Endothelial cell of umbilical vein (primary cell): ENCODE data around the gene MAPT. TPM values are rescaled to one million over a fixed set of nuclear protein-coding genes. Genes with fewer than 3 reads are reported as not detected.

ENCODE experiments used
- BruUV-seq: library from RNA; stranded (reverse); fragments of 400-500 nt; replicated peaks from 2 replicates; lab custom pipeline; 2021; lab: Mats Ljungman, UMichigan
- CTCF ChIA-PET: fragments of 300-600, 350-600 bp; sonication (Branson Sonifier 250); formaldehyde crosslinking; loops from one replicate; lab custom pipeline; 2021; ENCODE audit warnings: antibody characterized with exemption, inconsistent platforms; lab: Charles Lee
- POLR2A ChIA-PET: fragments of 300-600, 350-600 bp; sonication (Branson Sonifier 250); formaldehyde crosslinking; loops from one replicate; lab custom pipeline; 2021; ENCODE audit warnings: antibody characterized with exemption, inconsistent platforms; lab: Charles Lee
- DNase-seq: peaks from one replicate; pipeline ENCODE4 v3.0.0-alpha.2; 2011; ENCODE audit warnings: low read depth, low spot score
- FAIRE-seq: peaks from 2 replicates; lab custom pipeline; 2011; peaks lifted over from hg19 to GRCh38; lab: Jason Lieb, UNC
- H2AFZ ChIP-seq: 2 replicates; pipeline ENCODE4 v1.6.0; 2012; ENCODE audit warnings: low read depth, low read length, control low read depth, inconsistent platforms
- H3K27ac ChIP-seq: 2 replicates; pipeline ENCODE4 v1.5.1; 2011; ENCODE audit warnings: low read depth, mild to moderate bottlenecking, control low read depth, low read length, moderate library complexity; ENCODE audit not compliant: insufficient read depth
- H3K27me3 ChIP-seq, 2 experiments: 2 replicates each; pipeline versions ENCODE4 v1.6.0 to v1.6.1; 2011; ENCODE audit warnings: low read length in 2 of 2, mixed read lengths in 1 of 2; ENCODE audit not compliant: control insufficient read depth in 2 of 2, insufficient read depth in 2 of 2
- H3K36me3 ChIP-seq, 2 experiments: 2 replicates in 1 of 2; 3 replicates in 1 of 2; pipeline ENCODE4 v1.5.1; 2011; ENCODE audit warnings: low read length in 2 of 2, mild to moderate bottlenecking in 1 of 2, moderate library complexity in 1 of 2; ENCODE audit not compliant: control insufficient read depth in 2 of 2, insufficient read depth in 2 of 2; ENCODE audit errors: extremely low read depth in 1 of 2
- H3K4me1 ChIP-seq: 3 replicates; pipeline ENCODE4 v1.5.1; 2011; ENCODE audit warnings: mild to moderate bottlenecking, low read length; ENCODE audit not compliant: control insufficient read depth, insufficient read depth; ENCODE audit errors: extremely low read depth
- H3K4me2 ChIP-seq: 2 replicates; pipeline ENCODE4 v1.6.1; 2011; ENCODE audit warnings: low read length, control low read depth, mixed read lengths; ENCODE audit not compliant: insufficient read depth
- H3K4me3 ChIP-seq, 3 experiments: fragments of 200-600 bp in 1 of 3; sonication (generic), shearing (Covaris generic) in 1 of 3; replicated peaks in 1 of 3; 2 replicates each; pipeline ENCODE4 v1.5.1; 2011 to 2016; ENCODE audit warnings: control low read depth in 3 of 3, low read length in 3 of 3, mild to moderate bottlenecking in 2 of 3, inconsistent platforms in 1 of 3, low read depth in 1 of 3, moderate library complexity in 1 of 3; ENCODE audit not compliant: insufficient read depth in 1 of 3
- H3K79me2 ChIP-seq: 2 replicates; pipeline ENCODE4 v1.6.0; 2012; ENCODE audit warnings: low read length, inconsistent platforms; ENCODE audit not compliant: control insufficient read depth, insufficient read depth
- H3K9ac ChIP-seq: replicated peaks from 2 replicates; pipeline ENCODE3; 2011; ENCODE audit warnings: low read length, control low read depth; ENCODE audit not compliant: insufficient read depth; ENCODE audit errors: extremely low read depth
- H3K9me1 ChIP-seq: replicated peaks from 3 replicates; pipeline ENCODE4 v1.6.0; 2011; ENCODE audit warnings: mild to moderate bottlenecking, low read length; ENCODE audit not compliant: control insufficient read depth, insufficient read depth; ENCODE audit errors: extremely low read depth
- H3K9me3 ChIP-seq: replicated peaks from 2 replicates; pipeline ENCODE4 v1.5.1; 2012; ENCODE audit warnings: low read length, inconsistent platforms; ENCODE audit not compliant: control insufficient read depth, insufficient read depth
- H4K20me1 ChIP-seq: replicated peaks from 2 replicates; pipeline ENCODE3; 2011; ENCODE audit warnings: mild to moderate bottlenecking, low read length; ENCODE audit not compliant: control insufficient read depth, insufficient read depth; ENCODE audit errors: extremely low read depth
- EZH2 ChIP-seq: IDR thresholded peaks from 2 replicates; pipeline ENCODE4 v1.6.1; 2012; ENCODE audit warnings: borderline replicate concordance, low read depth, mild to moderate bottlenecking, moderate library complexity, low read length, inconsistent platforms; ENCODE audit not compliant: severe bottlenecking
- FOS ChIP-seq: IDR thresholded peaks from 2 replicates; pipeline ENCODE4 v1.6.1; 2011; ENCODE audit warnings: mild to moderate bottlenecking, low read length, moderate library complexity, borderline replicate concordance; ENCODE audit not compliant: insufficient read depth
- GATA2 ChIP-seq: IDR thresholded peaks from 2 replicates; pipeline ENCODE4 v1.7.0; 2011; ENCODE audit warnings: low read depth, mild to moderate bottlenecking, moderate library complexity, mixed read lengths, low read length; ENCODE audit not compliant: insufficient read length, insufficient read depth
- JUN ChIP-seq: IDR thresholded peaks from 2 replicates; pipeline ENCODE4 v1.6.1; 2011; ENCODE audit warnings: borderline replicate concordance, low read depth; ENCODE audit not compliant: insufficient read length, insufficient read depth
- MYC ChIP-seq: IDR thresholded peaks from one replicate; pipeline ENCODE4 v1.6.1; 2011; ENCODE audit warnings: mild to moderate bottlenecking, low read depth, low read length
- POLR2A ChIP-seq: IDR thresholded peaks from 2 replicates; pipeline ENCODE4 v1.6.1; 2012; ENCODE audit warnings: low read depth, mild to moderate bottlenecking, control low read depth, low read length
- POLR2AphosphoS5 ChIP-seq: IDR thresholded peaks from 2 replicates; pipeline ENCODE4 v1.6.1; 2012; ENCODE audit warnings: low read depth, mild to moderate bottlenecking, control low read depth, low read length, moderate library complexity; ENCODE audit not compliant: insufficient read depth
- dilution Hi-C: fragments of 300-500 bp; cut with MboI; formaldehyde crosslinking; loops from one replicate; pipeline ENCODE4 v1.15.0; 2019; ENCODE audit warnings: low sequenced_read_pairs; ENCODE audit not compliant: extremely low pct_ligation_motif_present
- intact Hi-C: fragments of 100-400 bp; cut with micrococcal nuclease; formaldehyde crosslinking; loops from one replicate; pipeline ENCODE4 v1.10.0; 2022
- polyA plus RNA-seq, 4 experiments: library from polyadenylated mRNA; depleted of rRNA in 3 of 4; stranded (reverse) in 3 of 4; unstranded in 1 of 4; fragments of >200 nt; gene quantifications; 2 replicates each; pipeline versions ENCODE4 v1.2.1 to v1.2.3, GENCODE V29; 2011 to 2012; ENCODE audit warnings: missing spikeins in 1 of 4
- total RNA-seq: library from RNA; stranded (reverse); gene quantifications from 2 replicates; pipeline ENCODE4 v1.2.3, GENCODE V29; 2021
- TF ChIP-seq, protein P1 (sequence below): IDR thresholded peaks from 2 replicates; pipeline ENCODE4 v1.6.1; 2011; ENCODE audit not compliant: insufficient read depth, insufficient read length
- TF ChIP-seq, protein P2 (sequence below), 2 donors: IDR thresholded peaks; 1 replicate in 1 of 2; 2 replicates in 1 of 2; pipeline ENCODE4 v1.5.1; 2011; ENCODE audit warnings: low read length in 2 of 2, mild to moderate bottlenecking in 2 of 2, moderate library complexity in 2 of 2, control low read depth in 1 of 2, inconsistent platforms in 1 of 2, low read depth in 1 of 2; ENCODE audit not compliant: insufficient read depth in 1 of 2; ENCODE audit errors: extremely low read depth in 1 of 2

The MAPT gene
- total and polyA plus RNA-seq, 2 donors (not counting 3 experiments of a cell fraction or from before 2014, with no cell fraction given), result 0.04 to 0.51 TPM

DNA sequence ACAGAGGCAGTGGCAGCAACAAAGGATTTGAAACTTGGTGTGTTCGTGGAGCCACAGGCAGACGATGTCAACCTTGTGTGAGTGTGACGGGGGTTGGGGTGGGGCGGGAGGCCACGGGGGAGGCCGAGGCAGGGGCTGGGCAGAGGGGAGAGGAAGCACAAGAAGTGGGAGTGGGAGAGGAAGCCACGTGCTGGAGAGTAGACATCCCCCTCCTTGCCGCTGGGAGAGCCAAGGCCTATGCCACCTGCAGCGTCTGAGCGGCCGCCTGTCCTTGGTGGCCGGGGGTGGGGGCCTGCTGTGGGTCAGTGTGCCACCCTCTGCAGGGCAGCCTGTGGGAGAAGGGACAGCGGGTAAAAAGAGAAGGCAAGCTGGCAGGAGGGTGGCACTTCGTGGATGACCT lies 130.2 kb downstream of the MAPT start:
- dilution Hi-C loops, result no loop called here
- Histone ChIP-seq H2AFZ (no peak overlapping the region), H3K9ac (no peak overlapping the region), H3K9me1 (no peaks in the 10 kb centered on the region), H3K27ac (no peak overlapping the region), H3K9me3 (no peaks in the 10 kb centered on the region), H3K79me2 (no peaks in the 10 kb centered on the region), H3K36me3 (peaks cover 0 to 13% of the 10 kb centered on the region in 2 experiments), H3K4me2 (no peak overlapping the region), H4K20me1 (no peaks in the 10 kb centered on the region), H3K27me3 (no peaks in the 10 kb centered on the region), H3K4me3 (no peak overlapping the region), H3K4me1 (no peaks in the 10 kb centered on the region)
- TF ChIP-seq POLR2A, result no peak
- no peak for TF ChIP-seq MYC
- no peak for TF ChIP-seq GATA2
- TF ChIP-seq POLR2AphosphoS5, result no peak
- TF ChIP-seq, protein P1, sequence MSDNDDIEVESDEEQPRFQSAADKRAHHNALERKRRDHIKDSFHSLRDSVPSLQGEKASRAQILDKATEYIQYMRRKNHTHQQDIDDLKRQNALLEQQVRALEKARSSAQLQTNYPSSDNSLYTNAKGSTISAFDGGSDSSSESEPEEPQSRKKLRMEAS, result no peak
- TF ChIP-seq EZH2, result no peak
- TF ChIP-seq, protein P2, sequence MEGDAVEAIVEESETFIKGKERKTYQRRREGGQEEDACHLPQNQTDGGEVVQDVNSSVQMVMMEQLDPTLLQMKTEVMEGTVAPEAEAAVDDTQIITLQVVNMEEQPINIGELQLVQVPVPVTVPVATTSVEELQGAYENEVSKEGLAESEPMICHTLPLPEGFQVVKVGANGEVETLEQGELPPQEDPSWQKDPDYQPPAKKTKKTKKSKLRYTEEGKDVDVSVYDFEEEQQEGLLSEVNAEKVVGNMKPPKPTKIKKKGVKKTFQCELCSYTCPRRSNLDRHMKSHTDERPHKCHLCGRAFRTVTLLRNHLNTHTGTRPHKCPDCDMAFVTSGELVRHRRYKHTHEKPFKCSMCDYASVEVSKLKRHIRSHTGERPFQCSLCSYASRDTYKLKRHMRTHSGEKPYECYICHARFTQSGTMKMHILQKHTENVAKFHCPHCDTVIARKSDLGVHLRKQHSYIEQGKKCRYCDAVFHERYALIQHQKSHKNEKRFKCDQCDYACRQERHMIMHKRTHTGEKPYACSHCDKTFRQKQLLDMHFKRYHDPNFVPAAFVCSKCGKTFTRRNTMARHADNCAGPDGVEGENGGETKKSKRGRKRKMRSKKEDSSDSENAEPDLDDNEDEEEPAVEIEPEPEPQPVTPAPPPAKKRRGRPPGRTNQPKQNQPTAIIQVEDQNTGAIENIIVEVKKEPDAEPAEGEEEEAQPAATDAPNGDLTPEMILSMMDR (IDR thresholded peaks at IDR 0.05; ENCODE audit: extremely low read depth in 1 of 2, insufficient read depth in 1 of 2, low read depth in 1 of 2, low read length in 2 of 2), result no peak
- TF ChIP-seq FOS, result no peak
- no peak for TF ChIP-seq JUN
- BruUV-seq, result no TSS peak
- no peak for FAIRE-seq
- CTCF ChIA-PET, result no interaction called here
- no peak for DNase-seq
- intact Hi-C loops, result no loop called here
- POLR2A ChIA-PET, result no interaction called here
